H7 (cell line): Measurements from ENCODE around the gene ZFHX3. TPM values are rescaled to one million over a fixed set of nuclear protein-coding genes. Genes with fewer than 3 reads are reported as not detected.
A peak's percentile ranks its signal among the peaks of the same experiment; 100 is the strongest.

Experiments used
- DNase-seq: peaks from one replicate; pipeline ENCODE4 v3.0.0; 2012
- H3K27me3 ChIP-seq: 2 replicates; pipeline ENCODE4 v1.6.0; 2011; ENCODE audit warnings: mild to moderate bottlenecking, low read length; ENCODE audit not compliant: control insufficient read depth, insufficient read depth
- H3K36me3 ChIP-seq: replicated peaks from 2 replicates; pipeline ENCODE4 v1.5.1; 2011; ENCODE audit warnings: low read length; ENCODE audit not compliant: control insufficient read depth, insufficient read depth
- H3K4me3 ChIP-seq: 2 replicates; pipeline ENCODE4 v1.5.1; 2011; ENCODE audit warnings: low read depth, mild to moderate bottlenecking, control low read depth, low read length, moderate library complexity; ENCODE audit not compliant: insufficient read depth
- total RNA-seq: library from RNA; depleted of rRNA; stranded (reverse); fragments of >200 nt; shearing (Covaris generic); gene quantifications from 2 replicates; pipeline ENCODE4 v1.2.3, GENCODE V29; 2014

The ZFHX3 gene
- total RNA-seq, 1 experiment from 2014 or later: 1.3 TPM

DNA sequence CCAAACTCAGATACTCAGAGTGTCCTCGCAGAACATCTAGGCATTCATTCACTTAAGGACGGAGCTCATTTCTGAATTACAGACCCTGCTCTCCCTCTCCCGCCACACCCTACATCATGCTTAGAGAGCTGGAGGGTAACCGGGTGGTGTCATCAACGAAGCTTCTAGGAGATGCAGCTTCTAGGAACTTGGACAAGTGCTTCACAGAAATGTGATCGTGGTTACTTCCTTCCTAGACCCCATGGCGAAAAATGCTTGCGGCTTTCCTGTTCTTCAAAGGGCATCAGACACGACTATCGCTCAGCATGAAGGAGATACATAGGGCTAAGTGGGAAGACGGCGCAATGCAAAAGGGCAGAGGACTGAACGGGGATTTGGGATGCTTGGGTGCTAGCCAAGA is 126.8 kb downstream of the ZFHX3 start:
- no peak for DNase-seq
- no peaks in the 10 kb centered on the region for H3K27me3 ChIP-seq
- no peaks in the 10 kb centered on the region for H3K36me3 ChIP-seq
- H3K4me3 ChIP-seq: no peak overlapping the region

GRCh38 chr16:72917051-72917450 is 130.9 kb downstream of the ZFHX3 start:
- no peaks in the 10 kb centered on the region for H3K27me3 ChIP-seq
- no peak for DNase-seq
- no peak overlapping the region for H3K4me3 ChIP-seq
- H3K36me3 ChIP-seq: no peaks in the 10 kb centered on the region

DNA sequence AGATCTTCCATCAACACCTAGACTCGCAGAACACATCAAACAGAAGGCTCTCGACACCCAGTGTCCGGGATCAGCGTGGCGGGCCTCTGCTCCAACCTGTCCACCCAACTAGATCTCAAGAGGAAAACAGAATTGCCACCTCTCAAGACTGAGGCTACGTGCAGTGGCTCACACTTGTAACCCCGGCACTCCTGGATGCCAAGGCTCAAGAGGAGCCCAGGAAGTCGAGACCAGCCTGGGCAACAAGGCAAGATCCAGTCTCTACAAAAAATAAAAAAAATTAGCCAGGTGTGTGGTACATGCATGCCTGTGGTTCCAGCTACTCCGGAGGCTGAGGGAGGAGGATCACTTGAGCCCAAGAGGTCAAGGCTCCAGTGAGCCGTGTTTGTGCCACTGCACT is 132.6 kb downstream of the ZFHX3 start:
- Histone ChIP-seq H3K4me3 (no peak overlapping the region), H3K36me3 (no peaks in the 10 kb centered on the region), H3K27me3 (no peaks in the 10 kb centered on the region)
- DNase-seq: no peak

GRCh38 chr16:72913551-72913950 is 134.4 kb downstream of the ZFHX3 start:
- DNase-seq: no peak
- H3K4me3 ChIP-seq: no peak overlapping the region
- H3K36me3 ChIP-seq: no peaks in the 10 kb centered on the region
- no peaks in the 10 kb centered on the region for H3K27me3 ChIP-seq

DNA sequence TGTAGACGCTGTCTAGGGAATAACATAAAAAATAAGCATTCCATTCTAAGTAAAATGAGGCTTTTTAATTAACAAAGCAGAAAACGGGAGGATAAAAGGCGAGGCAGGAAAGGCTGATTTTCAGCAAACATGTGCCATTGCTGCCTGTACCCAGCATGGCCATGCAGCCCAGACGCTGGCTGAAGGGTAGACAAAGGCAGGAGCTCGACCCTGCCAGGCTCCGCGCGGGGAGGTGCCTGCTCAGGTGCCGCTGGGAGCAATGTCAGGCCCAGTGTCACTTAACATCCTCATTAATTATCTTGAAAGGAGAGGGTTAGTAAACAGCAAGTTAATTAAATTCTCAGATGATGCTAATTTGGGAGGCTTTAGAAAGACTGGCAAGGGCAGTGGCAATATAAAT is 136.0 kb downstream of the ZFHX3 start:
- Histone ChIP-seq H3K27me3 (no peaks in the 10 kb centered on the region), H3K36me3 (no peaks in the 10 kb centered on the region), H3K4me3 (no peak overlapping the region)
- no peak for DNase-seq

- Histone ChIP-seq H3K4me3 (no peak overlapping the region), H3K36me3 (no peaks in the 10 kb centered on the region), H3K27me3 (no peaks in the 10 kb centered on the region)
- peak; percentile 33 for DNase-seq
Observed at GRCh38 chr16:72910875-72911274, 137.1 kb downstream of the ZFHX3 start.

- no peak for DNase-seq
Observed at GRCh38 chr16:72910381-72910780, 137.5 kb downstream of the ZFHX3 start.

DNA sequence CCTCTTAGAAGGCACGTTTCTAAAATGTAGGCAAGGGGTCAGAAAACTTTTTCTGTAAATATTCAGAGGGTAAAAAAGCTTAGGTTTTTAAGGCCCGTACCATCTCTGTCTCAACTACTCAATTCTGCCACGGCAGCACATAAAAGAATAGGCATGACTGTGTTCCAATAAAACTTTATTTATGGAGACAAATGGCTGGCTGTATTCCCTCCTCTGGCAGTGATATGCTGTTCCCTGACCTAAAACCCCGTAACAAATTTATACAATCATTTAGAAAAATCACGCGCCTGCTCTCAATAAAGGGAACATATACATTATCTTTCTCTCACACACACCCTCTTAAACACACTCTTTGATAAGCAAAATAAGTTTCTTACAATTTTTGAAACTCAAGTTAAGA is 138.7 kb downstream of the ZFHX3 start:
- Histone ChIP-seq H3K27me3 (no peaks in the 10 kb centered on the region), H3K4me3 (no peak overlapping the region), H3K36me3 (no peaks in the 10 kb centered on the region)
- DNase-seq: no peak

More at GRCh38 chr16:72910381-72910780, 137.5 kb downstream of the ZFHX3 start:
- no peaks in the 10 kb centered on the region for H3K36me3 ChIP-seq
- H3K4me3 ChIP-seq: no peak overlapping the region
- H3K27me3 ChIP-seq: no peaks in the 10 kb centered on the region

GRCh38 chr16:72908362-72909167 is 139.4 kb downstream of the ZFHX3 start:
- no peak for DNase-seq

DNA sequence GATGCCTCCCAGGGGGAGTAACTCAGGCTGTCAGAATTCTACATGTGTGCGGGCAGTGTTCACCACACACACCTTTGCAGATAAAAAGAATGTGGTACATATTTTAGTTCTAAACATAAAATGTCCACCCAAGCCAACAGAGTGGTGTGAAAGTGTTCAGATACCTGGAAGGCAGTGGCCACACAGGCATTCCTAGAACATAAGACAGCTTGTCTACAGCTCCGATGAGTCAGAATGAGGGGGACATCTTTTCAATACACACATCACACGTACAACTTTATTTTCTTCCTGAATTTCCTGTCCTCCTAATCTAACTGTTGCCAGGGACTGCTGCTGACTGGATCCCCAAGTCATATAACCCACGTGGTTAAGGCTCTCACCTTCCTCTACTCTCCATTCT is 142.3 kb downstream of the ZFHX3 start:
- H3K36me3 ChIP-seq: no peaks in the 10 kb centered on the region
- DNase-seq: no peak
- H3K4me3 ChIP-seq: no peak overlapping the region
- no peaks in the 10 kb centered on the region for H3K27me3 ChIP-seq

More at GRCh38 chr16:72908362-72909167, 139.4 kb downstream of the ZFHX3 start:
- no peaks in the 10 kb centered on the region for H3K27me3 ChIP-seq
- H3K4me3 ChIP-seq: no peak overlapping the region
- no peaks in the 10 kb centered on the region for H3K36me3 ChIP-seq

DNA sequence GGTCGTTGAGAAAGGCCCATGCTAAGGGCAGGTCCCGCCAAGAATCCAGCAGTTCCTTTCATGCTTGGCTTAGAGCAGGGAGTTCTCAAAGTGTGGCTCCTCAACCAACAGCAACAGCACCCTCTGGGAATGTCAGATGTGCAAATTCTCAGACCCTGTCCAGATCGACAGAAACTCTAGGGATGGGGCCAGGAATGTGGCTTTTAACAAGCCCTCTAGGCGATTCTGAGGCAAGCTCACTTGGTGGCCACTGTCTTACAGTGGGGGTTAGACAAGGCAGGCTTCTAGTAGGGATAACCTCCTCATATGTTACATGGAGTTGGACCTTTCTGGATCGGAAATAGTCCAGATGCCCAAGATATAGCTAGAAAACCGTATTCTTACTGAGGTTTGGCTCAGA is 144.8 kb downstream of the ZFHX3 start:
- Histone ChIP-seq H3K27me3 (no peaks in the 10 kb centered on the region), H3K36me3 (no peaks in the 10 kb centered on the region), H3K4me3 (no peak overlapping the region)
- no peak for DNase-seq

DNA sequence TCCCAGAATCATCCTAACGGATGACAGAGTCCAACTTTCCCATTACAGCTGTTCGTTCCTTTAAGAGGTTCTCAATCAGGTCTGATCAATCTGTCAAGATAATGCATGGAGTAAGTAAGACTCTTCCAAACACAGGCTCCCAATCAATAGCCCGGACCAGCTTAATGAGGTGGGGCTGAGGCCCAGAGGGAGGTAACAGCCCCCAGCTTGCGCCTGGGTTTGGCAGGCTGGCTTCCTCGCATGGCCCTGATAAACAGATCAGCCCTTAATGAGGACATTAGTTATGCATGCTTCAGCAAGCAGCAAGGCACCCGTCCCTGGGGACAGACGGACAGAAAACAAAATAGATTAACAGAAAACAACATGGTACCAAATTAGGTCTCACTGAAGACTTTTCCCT is 145.7 kb downstream of the ZFHX3 start:
- no peaks in the 10 kb centered on the region for H3K27me3 ChIP-seq
- no peak for DNase-seq
- H3K4me3 ChIP-seq: no peak overlapping the region
- no peaks in the 10 kb centered on the region for H3K36me3 ChIP-seq

- Histone ChIP-seq H3K36me3 (no peaks in the 10 kb centered on the region), H3K4me3 (no peak overlapping the region), H3K27me3 (no peaks in the 10 kb centered on the region)
- no peak for DNase-seq
Observed at GRCh38 chr16:72901000-72901627, 146.8 kb downstream of the ZFHX3 start.

- Histone ChIP-seq H3K27me3 (no peaks in the 10 kb centered on the region), H3K4me3 (no peak overlapping the region), H3K36me3 (no peaks in the 10 kb centered on the region)
- DNase-seq: no peak
Observed at GRCh38 chr16:72898216-72898825, 149.6 kb downstream of the ZFHX3 start.

DNA sequence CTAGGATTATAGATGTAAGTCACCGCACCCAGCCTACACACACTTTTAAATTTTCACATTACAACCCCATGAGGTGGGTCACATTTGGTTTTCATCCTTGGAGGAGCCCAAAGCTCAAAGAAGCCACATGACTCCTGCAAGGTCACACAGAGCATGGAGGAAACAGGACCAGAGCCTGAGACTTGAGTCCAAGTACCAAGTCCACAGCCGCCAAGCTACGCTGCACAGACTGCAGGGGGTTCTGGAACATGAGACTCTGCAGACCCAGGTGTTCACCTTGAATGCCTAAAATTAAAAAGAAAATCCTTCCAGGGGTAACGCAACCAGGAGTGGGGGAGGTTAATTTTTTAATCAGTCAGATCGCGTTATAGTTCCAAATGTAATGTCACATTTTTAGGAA is 150.2 kb downstream of the ZFHX3 start:
- H3K36me3 ChIP-seq: no peaks in the 10 kb centered on the region
- H3K4me3 ChIP-seq: no peak overlapping the region
- DNase-seq: no peak
- H3K27me3 ChIP-seq: no peaks in the 10 kb centered on the region
